WTC11 (cell line): Measurements from ENCODE around the gene PEAR1.

Experiments
- CBFB ChIP-seq: sonication (generic); formaldehyde crosslinking; IDR thresholded peaks from 2 replicates; pipeline ENCODE4 v1.8.1; 2022; ENCODE audit warnings: mild to moderate bottlenecking, low read depth, missing genetic modification reagents
- CTCF ChIP-seq: fragments of 200-600 bp; IDR thresholded peaks from 2 replicates; pipeline ENCODE4 v1.8.0; 2022; ENCODE audit warnings: antibody characterized with exemption
- E2F1 ChIP-seq: sonication (generic); formaldehyde crosslinking; IDR thresholded peaks from 2 replicates; pipeline ENCODE4 v1.8.0; 2022; ENCODE audit warnings: mild to moderate bottlenecking, missing genetic modification reagents
- ESRRA ChIP-seq: sonication (generic); formaldehyde crosslinking; IDR thresholded peaks from 2 replicates; pipeline ENCODE4 v1.8.1; 2022; ENCODE audit warnings: mild to moderate bottlenecking, missing genetic modification reagents, borderline replicate concordance
- MAX ChIP-seq: sonication (generic); formaldehyde crosslinking; IDR thresholded peaks from 2 replicates; pipeline ENCODE4 v1.8.0; 2022; ENCODE audit warnings: mild to moderate bottlenecking, missing genetic modification reagents
- MLX ChIP-seq: sonication (generic); formaldehyde crosslinking; IDR thresholded peaks from 2 replicates; pipeline ENCODE4 v1.8.1; 2023; ENCODE audit warnings: mild to moderate bottlenecking, missing genetic modification reagents, moderate library complexity
- MYBL2 ChIP-seq: sonication (generic); formaldehyde crosslinking; IDR thresholded peaks from 2 replicates; pipeline ENCODE4 v1.8.1; 2023; ENCODE audit warnings: mild to moderate bottlenecking, moderate library complexity, missing genetic modification reagents
- NFYB ChIP-seq: sonication (generic); formaldehyde crosslinking; conservative IDR thresholded peaks from 2 replicates; pipeline ENCODE4 v1.8.0; 2022; ENCODE audit warnings: low read depth, missing genetic modification reagents
- PRDM15 ChIP-seq: sonication (generic); formaldehyde crosslinking; IDR thresholded peaks from 2 replicates; pipeline ENCODE4 v1.8.0; 2022; ENCODE audit warnings: missing genetic modification reagents
- TEAD4 ChIP-seq: sonication (generic); formaldehyde crosslinking; IDR thresholded peaks from 2 replicates; pipeline ENCODE4 v1.8.0; 2022; ENCODE audit warnings: mild to moderate bottlenecking, missing genetic modification reagents
- ZNF281 ChIP-seq: sonication (generic); formaldehyde crosslinking; IDR thresholded peaks from 2 replicates; pipeline ENCODE4 v1.8.0; 2023; ENCODE audit warnings: mild to moderate bottlenecking, missing genetic modification reagents
- ZNF317 ChIP-seq: sonication (generic); formaldehyde crosslinking; IDR thresholded peaks from 2 replicates; pipeline ENCODE4 v1.8.1; 2023; ENCODE audit warnings: low read depth, mild to moderate bottlenecking, moderate library complexity, missing genetic modification reagents, borderline replicate concordance
- ZSCAN18 ChIP-seq: fragments of 250-450 bp; sonication (Bioruptor Pico); IDR thresholded peaks from 2 replicates; pipeline ENCODE4 v2.1.2; 2022; ENCODE audit warnings: mild to moderate bottlenecking, moderate library complexity

GRCh38 chr1:156898161-156898566 is 4.6 kb downstream of the PEAR1 start:
- no peak for TF ChIP-seq ESRRA (CRISPR knock-in tag)
- TF ChIP-seq PRDM15 (CRISPR knock-in tag) = no peak
- no peak for TF ChIP-seq TEAD4 (CRISPR knock-in tag)
- TF ChIP-seq CTCF = no peak
- no peak for TF ChIP-seq MYBL2
- no peak for TF ChIP-seq ZSCAN18 (CRISPR knock-in tag)
- TF ChIP-seq NFYB (CRISPR knock-in tag) = no peak
- no peak for TF ChIP-seq ZNF281 (CRISPR knock-in tag)
- TF ChIP-seq MAX (CRISPR knock-in tag) = no peak
- no peak for TF ChIP-seq ZNF317 (CRISPR knock-in tag)
- TF ChIP-seq MLX (CRISPR knock-in tag) = no peak
- no peak for TF ChIP-seq E2F1
- no peak for TF ChIP-seq CBFB (CRISPR knock-in tag)
